ENCODE results near the gene LGMN.

LGMN gene

GRCh38 chr14:92733007-92733406, 15.4 kb downstream of the LGMN start:
- TF ChIP-seq YY1 (IDR thresholded peaks at IDR 0.05; ENCODE audit: insufficient read depth, insufficient read length) (no peak), ZNF274 (IDR thresholded peaks at IDR 0.05; ENCODE audit: low read depth, low read length) (no peak), SUZ12 (IDR thresholded peaks at IDR 0.05; ENCODE audit: extremely low read depth, insufficient read depth, insufficient read length) (no peak)
- Histone ChIP-seq H3K4me1 (ENCODE audit: insufficient read depth, insufficient read length) (peaks cover 5% of the 10 kb centered on the region), H3K4me3 (ENCODE audit: insufficient read length, low read depth) (no peak overlapping the region), H3K9me3 (ENCODE audit: insufficient read depth, low read length) (no peaks in the 10 kb centered on the region; the same call in 1 of the 2 replicates), H3K27me3 (ENCODE audit: insufficient read depth, insufficient read length) (no peaks in the 10 kb centered on the region), H3K36me3 (ENCODE audit: insufficient read depth, insufficient read length, low read length) (peaks cover 21% of the 10 kb centered on the region), H3K9ac (ENCODE audit: insufficient read length, low read depth) (no peak overlapping the region)
- DNase-seq (ENCODE audit: low read depth, low spot score): no peak

GRCh38 chr14:92731622-92732115, 16.8 kb downstream of the LGMN start:
- no peak for DNase-seq (ENCODE audit: low read depth, low spot score)
- Histone ChIP-seq H3K9me3 (ENCODE audit: insufficient read depth, low read length) (no peaks in the 10 kb centered on the region; the same call in 1 of the 2 replicates), H3K27me3 (ENCODE audit: insufficient read depth, insufficient read length) (no peaks in the 10 kb centered on the region), H3K4me1 (ENCODE audit: insufficient read depth, insufficient read length) (peaks cover 2% of the 10 kb centered on the region), H3K9ac (ENCODE audit: insufficient read length, low read depth) (no peak overlapping the region), H3K36me3 (ENCODE audit: insufficient read depth, insufficient read length, low read length) (peaks cover 21% of the 10 kb centered on the region), H3K4me3 (ENCODE audit: insufficient read length, low read depth) (no peak overlapping the region)
- TF ChIP-seq YY1 (IDR thresholded peaks at IDR 0.05; ENCODE audit: insufficient read depth, insufficient read length) (no peak), SUZ12 (IDR thresholded peaks at IDR 0.05; ENCODE audit: extremely low read depth, insufficient read depth, insufficient read length) (no peak), ZNF274 (IDR thresholded peaks at IDR 0.05; ENCODE audit: low read depth, low read length) (no peak)

GRCh38 chr14:92729634-92730358, 18.6 kb downstream of the LGMN start:
- Histone ChIP-seq H3K36me3 (ENCODE audit: insufficient read depth, insufficient read length, low read length) (peaks cover 23% of the 10 kb centered on the region), H3K27me3 (ENCODE audit: insufficient read depth, insufficient read length) (no peaks in the 10 kb centered on the region), H3K4me3 (ENCODE audit: insufficient read length, low read depth) (no peak overlapping the region), H3K9ac (ENCODE audit: insufficient read length, low read depth) (no peak overlapping the region), H3K4me1 (ENCODE audit: insufficient read depth, insufficient read length) (peaks cover 4% of the 10 kb centered on the region), H3K9me3 (ENCODE audit: insufficient read depth, low read length) (no peaks in the 10 kb centered on the region; the same call in 1 of the 2 replicates)
- TF ChIP-seq ZNF274 (IDR thresholded peaks at IDR 0.05; ENCODE audit: low read depth, low read length) (no peak), SUZ12 (IDR thresholded peaks at IDR 0.05; ENCODE audit: extremely low read depth, insufficient read depth, insufficient read length) (no peak)
- DNase-seq (ENCODE audit: low read depth, low spot score): no peak

GRCh38 chr14:92728759-92729364, 19.6 kb downstream of the LGMN start:
- Histone ChIP-seq H3K9ac (ENCODE audit: insufficient read length, low read depth) (no peak overlapping the region), H3K4me1 (ENCODE audit: insufficient read depth, insufficient read length) (peaks cover 4% of the 10 kb centered on the region), H3K9me3 (ENCODE audit: insufficient read depth, low read length) (no peaks in the 10 kb centered on the region; the same call in 1 of the 2 replicates), H3K27me3 (ENCODE audit: insufficient read depth, insufficient read length) (no peaks in the 10 kb centered on the region), H3K36me3 (ENCODE audit: insufficient read depth, insufficient read length, low read length) (peaks cover 26% of the 10 kb centered on the region), H3K4me3 (ENCODE audit: insufficient read length, low read depth) (no peak overlapping the region)
- DNase-seq (ENCODE audit: low read depth, low spot score): no peak
- TF ChIP-seq YY1 (IDR thresholded peaks at IDR 0.05; ENCODE audit: insufficient read depth, insufficient read length) (no peak), SUZ12 (IDR thresholded peaks at IDR 0.05; ENCODE audit: extremely low read depth, insufficient read depth, insufficient read length) (no peak), ZNF274 (IDR thresholded peaks at IDR 0.05; ENCODE audit: low read depth, low read length) (no peak)

- Histone ChIP-seq H3K4me1 (ENCODE audit: insufficient read depth, insufficient read length) (peaks cover 4% of the 10 kb centered on the region), H3K27me3 (ENCODE audit: insufficient read depth, insufficient read length) (no peaks in the 10 kb centered on the region), H3K4me3 (ENCODE audit: insufficient read length, low read depth) (no peak overlapping the region), H3K9me3 (ENCODE audit: insufficient read depth, low read length) (no peaks in the 10 kb centered on the region; the same call in 1 of the 2 replicates), H3K36me3 (ENCODE audit: insufficient read depth, insufficient read length, low read length) (peaks cover 16% of the 10 kb centered on the region), H3K9ac (ENCODE audit: insufficient read length, low read depth) (no peak overlapping the region)
- no peak for TF ChIP-seq YY1 (IDR thresholded peaks at IDR 0.05; ENCODE audit: insufficient read depth, insufficient read length)
- no peak for TF ChIP-seq SUZ12 (IDR thresholded peaks at IDR 0.05; ENCODE audit: extremely low read depth, insufficient read depth, insufficient read length)
- TF ChIP-seq ZNF274 (IDR thresholded peaks at IDR 0.05; ENCODE audit: low read depth, low read length): no peak
- no peak for DNase-seq (ENCODE audit: low read depth, low spot score)
These were observed 21.5 kb downstream of the LGMN start for GRCh38 chr14:92726933-92727262.

- Histone ChIP-seq H3K9ac (ENCODE audit: insufficient read length, low read depth) (no peak overlapping the region), H3K27me3 (ENCODE audit: insufficient read depth, insufficient read length) (no peaks in the 10 kb centered on the region), H3K9me3 (ENCODE audit: insufficient read depth, low read length) (no peaks in the 10 kb centered on the region), H3K4me3 (ENCODE audit: insufficient read length, low read depth) (no peak overlapping the region), H3K36me3 (ENCODE audit: insufficient read depth, insufficient read length, low read length) (peaks cover 10% of the 10 kb centered on the region), H3K4me1 (ENCODE audit: insufficient read depth, insufficient read length) (peaks cover 4% of the 10 kb centered on the region)
- TF ChIP-seq YY1 (IDR thresholded peaks at IDR 0.05; ENCODE audit: insufficient read depth, insufficient read length): no peak
- no peak for TF ChIP-seq SUZ12 (IDR thresholded peaks at IDR 0.05; ENCODE audit: extremely low read depth, insufficient read depth, insufficient read length)
- TF ChIP-seq ZNF274 (IDR thresholded peaks at IDR 0.05; ENCODE audit: low read depth, low read length): no peak
- DNase-seq (ENCODE audit: low read depth, low spot score): no peak
These were observed 22.1 kb downstream of the LGMN start for GRCh38 chr14:92726135-92726932.

Data from NT2/D1 (cell line).